Skeletal muscle satellite cell (primary cell): ENCODE results near the gene SGMS1.

Source experiments
- H3K27me3 ChIP-seq: 2 replicates; pipeline ENCODE4 v1.7.0; 2013; ENCODE audit warnings: low read length; ENCODE audit not compliant: control insufficient read depth, insufficient read depth
- H3K36me3 ChIP-seq: 2 replicates; pipeline ENCODE4 v1.7.0; 2013; ENCODE audit warnings: mild to moderate bottlenecking, control low read depth, low read length; ENCODE audit not compliant: insufficient read depth
- H3K4me1 ChIP-seq: 2 replicates; pipeline ENCODE4 v1.7.0; 2013; ENCODE audit warnings: low read length; ENCODE audit not compliant: control insufficient read depth, insufficient read depth
- H3K4me2 ChIP-seq: 2 replicates; pipeline ENCODE4 v1.7.0; 2013; ENCODE audit warnings: mild to moderate bottlenecking, low read length
- H3K4me3 ChIP-seq: 2 replicates; pipeline ENCODE4 v1.7.0; 2013; ENCODE audit warnings: low read length
- H3K9ac ChIP-seq: 2 replicates; pipeline ENCODE4 v1.7.0; 2013; ENCODE audit warnings: mild to moderate bottlenecking, low read depth, low read length, moderate library complexity
- H3K9me3 ChIP-seq: replicated peaks from 2 replicates; pipeline ENCODE4 v1.7.0; 2013; ENCODE audit warnings: mild to moderate bottlenecking, control low read depth, low read length

The SGMS1 gene

GRCh38 chr10:50324046-50324445 is 299.7 kb downstream of the SGMS1 start:
- Histone ChIP-seq H3K36me3 (no peaks in the 10 kb centered on the region), H3K4me2 (no peak overlapping the region), H3K4me1 (peaks cover 33% of the 10 kb centered on the region), H3K9ac (no peak overlapping the region), H3K9me3 (no peaks in the 10 kb centered on the region), H3K27me3 (no peaks in the 10 kb centered on the region), H3K4me3 (no peak overlapping the region)

GRCh38 chr10:50322077-50322476 is 301.7 kb downstream of the SGMS1 start:
- Histone ChIP-seq H3K9ac (no peak overlapping the region), H3K4me3 (no peak overlapping the region), H3K36me3 (no peaks in the 10 kb centered on the region), H3K27me3 (no peaks in the 10 kb centered on the region), H3K4me2 (no peak overlapping the region), H3K4me1 (peaks cover 26% of the 10 kb centered on the region), H3K9me3 (no peaks in the 10 kb centered on the region)

- Histone ChIP-seq H3K4me3 (no peak overlapping the region), H3K36me3 (no peaks in the 10 kb centered on the region), H3K9me3 (no peaks in the 10 kb centered on the region), H3K4me1 (peaks cover 1% of the 10 kb centered on the region), H3K9ac (no peak overlapping the region), H3K27me3 (no peaks in the 10 kb centered on the region), H3K4me2 (no peak overlapping the region)
Observed at GRCh38 chr10:50318129-50318528, 305.6 kb downstream of the SGMS1 start.

- H3K4me1 ChIP-seq = peaks cover 10% of the 10 kb centered on the region
- no peak overlapping the region for H3K4me3 ChIP-seq
- H3K36me3 ChIP-seq = no peaks in the 10 kb centered on the region
- no peaks in the 10 kb centered on the region for H3K27me3 ChIP-seq
- H3K9ac ChIP-seq = no peak overlapping the region
- H3K9me3 ChIP-seq = no peaks in the 10 kb centered on the region
- H3K4me2 ChIP-seq = no peak overlapping the region
Observed at GRCh38 chr10:50316695-50317648, 306.8 kb downstream of the SGMS1 start.

- Histone ChIP-seq H3K4me1 (peaks cover 10% of the 10 kb centered on the region), H3K27me3 (no peaks in the 10 kb centered on the region), H3K4me3 (no peak overlapping the region), H3K4me2 (no peak overlapping the region), H3K9me3 (no peaks in the 10 kb centered on the region), H3K9ac (no peak overlapping the region), H3K36me3 (no peaks in the 10 kb centered on the region)
Observed at GRCh38 chr10:50316174-50316573, 307.6 kb downstream of the SGMS1 start.

GRCh38 chr10:50315424-50315823 is 308.3 kb downstream of the SGMS1 start:
- peaks cover 10% of the 10 kb centered on the region for H3K4me1 ChIP-seq
- H3K9me3 ChIP-seq = no peaks in the 10 kb centered on the region
- H3K4me3 ChIP-seq = no peak overlapping the region
- H3K27me3 ChIP-seq = no peaks in the 10 kb centered on the region
- H3K36me3 ChIP-seq = peaks cover 6% of the 10 kb centered on the region
- no peak overlapping the region for H3K4me2 ChIP-seq
- no peak overlapping the region for H3K9ac ChIP-seq

- peaks cover 10% of the 10 kb centered on the region for H3K4me1 ChIP-seq
- H3K4me2 ChIP-seq = no peak overlapping the region
- H3K36me3 ChIP-seq = peaks cover 14% of the 10 kb centered on the region
- no peak overlapping the region for H3K9ac ChIP-seq
- no peak overlapping the region for H3K4me3 ChIP-seq
- no peaks in the 10 kb centered on the region for H3K27me3 ChIP-seq
- H3K9me3 ChIP-seq = no peaks in the 10 kb centered on the region
Observed at GRCh38 chr10:50314169-50315071, 309.3 kb downstream of the SGMS1 start.

GRCh38 chr10:50312464-50313437 is 311.0 kb downstream of the SGMS1 start:
- H3K9me3 ChIP-seq = no peaks in the 10 kb centered on the region
- no peak overlapping the region for H3K4me3 ChIP-seq
- no peaks in the 10 kb centered on the region for H3K27me3 ChIP-seq
- no peak overlapping the region for H3K9ac ChIP-seq
- H3K4me2 ChIP-seq = no peak overlapping the region
- peaks cover 18% of the 10 kb centered on the region for H3K36me3 ChIP-seq
- H3K4me1 ChIP-seq = peaks cover 10% of the 10 kb centered on the region

GRCh38 chr10:50310560-50311174 is 313.1 kb downstream of the SGMS1 start:
- H3K4me1 ChIP-seq = peaks cover 10% of the 10 kb centered on the region
- no peak overlapping the region for H3K9ac ChIP-seq
- no peak overlapping the region for H3K4me2 ChIP-seq
- no peaks in the 10 kb centered on the region for H3K27me3 ChIP-seq
- H3K36me3 ChIP-seq = peaks cover 18% of the 10 kb centered on the region
- H3K9me3 ChIP-seq = no peaks in the 10 kb centered on the region
- no peak overlapping the region for H3K4me3 ChIP-seq

- H3K4me3 ChIP-seq = no peak overlapping the region
- peaks cover 10% of the 10 kb centered on the region for H3K4me1 ChIP-seq
- no peak overlapping the region for H3K4me2 ChIP-seq
- no peaks in the 10 kb centered on the region for H3K9me3 ChIP-seq
- H3K36me3 ChIP-seq = peaks cover 18% of the 10 kb centered on the region
- no peaks in the 10 kb centered on the region for H3K27me3 ChIP-seq
- no peak overlapping the region for H3K9ac ChIP-seq
Observed at GRCh38 chr10:50309342-50309741, 314.4 kb downstream of the SGMS1 start.
